IPS-18c (cell line): ENCODE results near the gene IKZF3.
"Not testable (repeated sequence)": the region's sequence is repeated elsewhere in the genome, so short reads cannot be mapped to it uniquely, and the experiment has no call there.

Experiments
- H3K4me3 ChIP-seq: 2 replicates; pipeline ENCODE4 v1.7.0; 2013; ENCODE audit warnings: low read depth, mild to moderate bottlenecking, low read length, moderate library complexity; ENCODE audit not compliant: insufficient read depth
- H3K9me3 ChIP-seq: one replicate; pipeline ENCODE4 v1.6.1; 2013; ENCODE audit warnings: mild to moderate bottlenecking, low read length, moderate library complexity; ENCODE audit not compliant: control insufficient read depth, insufficient read depth

The IKZF3 gene

GRCh38 chr17:39774047-39774446 is 90.1 kb downstream of the IKZF3 start:
- Histone ChIP-seq H3K4me3 (no peak overlapping the region), H3K9me3 (no peaks in the 10 kb centered on the region)

GRCh38 chr17:39772987-39773934 is 90.9 kb downstream of the IKZF3 start:
- Histone ChIP-seq H3K9me3 (no peaks in the 10 kb centered on the region), H3K4me3 (no peak overlapping the region)

- Histone ChIP-seq H3K9me3 (no peaks in the 10 kb centered on the region), H3K4me3 (no peak overlapping the region)
Observed at GRCh38 chr17:39772415-39772814, 91.7 kb downstream of the IKZF3 start.

DNA sequence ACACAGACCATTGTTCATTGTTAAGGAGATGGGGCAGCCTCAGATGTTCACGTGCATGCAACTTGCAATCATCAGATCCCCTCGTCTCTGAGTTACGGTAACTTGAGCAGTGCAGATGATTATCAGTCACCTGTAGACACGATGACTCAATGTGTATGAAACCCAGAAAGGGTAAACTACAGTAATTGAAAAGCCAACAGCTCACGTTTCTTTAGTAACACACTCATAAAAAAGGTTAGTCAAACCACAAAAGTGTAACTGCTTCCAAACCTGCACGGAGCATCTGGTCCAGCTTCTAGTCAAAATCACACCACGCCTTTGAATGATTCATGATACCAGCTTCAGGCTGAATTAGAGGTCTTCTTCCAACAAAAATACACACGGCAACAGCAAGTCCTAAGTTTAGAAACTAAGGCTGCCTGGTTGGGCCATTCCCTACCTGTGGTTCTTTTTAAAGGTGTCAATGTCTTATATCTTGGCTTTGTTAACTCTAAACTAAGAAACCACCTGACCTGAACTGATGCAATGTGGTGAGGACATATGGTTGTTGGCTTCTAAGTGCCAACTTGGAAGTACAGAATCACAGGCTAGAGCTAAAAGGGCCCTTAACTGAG is 94.0 kb downstream of the IKZF3 start:
- Histone ChIP-seq H3K4me3 (no peak overlapping the region), H3K9me3 (no peaks in the 10 kb centered on the region)

- H3K9me3 ChIP-seq, result no peaks in the 10 kb centered on the region
- H3K4me3 ChIP-seq, result no peak overlapping the region
Observed at GRCh38 chr17:39767147-39767546, 97.0 kb downstream of the IKZF3 start.

DNA sequence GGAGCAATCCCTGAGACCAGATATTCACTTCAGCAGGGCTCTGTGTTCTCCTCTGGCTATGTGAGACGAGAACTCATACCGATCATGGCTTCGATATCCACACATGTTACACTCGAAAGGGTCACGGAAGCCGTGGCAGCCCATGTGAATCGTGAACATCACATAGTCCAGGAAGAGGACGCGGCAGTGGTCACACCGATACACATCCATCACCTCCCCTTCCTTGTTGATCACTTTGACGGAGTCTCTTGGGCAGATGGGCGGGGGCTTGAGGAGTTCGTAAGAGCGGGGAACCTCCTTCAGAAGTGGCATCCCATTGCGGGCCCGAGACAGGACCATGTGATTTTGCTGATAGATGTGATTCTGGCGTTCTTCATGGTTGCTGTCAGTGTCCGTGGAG is 98.3 kb downstream of the IKZF3 start:
- H3K4me3 ChIP-seq, result no peak overlapping the region

GRCh38 chr17:39765175-39765574 is 98.9 kb downstream of the IKZF3 start:
- no peaks in the 10 kb centered on the region for H3K9me3 ChIP-seq
- no peak overlapping the region for H3K4me3 ChIP-seq

More for the DNA sequence above, 98.3 kb downstream of the IKZF3 start:
- no peaks in the 10 kb centered on the region for H3K9me3 ChIP-seq

GRCh38 chr17:39764171-39764570 is 99.9 kb downstream of the IKZF3 start:
- H3K9me3 ChIP-seq, H3K4me3 ChIP-seq: not testable (repeated sequence)

GRCh38 chr17:39763051-39763820 is 100.9 kb downstream of the IKZF3 start:
- Histone ChIP-seq H3K9me3 (no peaks in the 10 kb centered on the region), H3K4me3 (no peak overlapping the region)

DNA sequence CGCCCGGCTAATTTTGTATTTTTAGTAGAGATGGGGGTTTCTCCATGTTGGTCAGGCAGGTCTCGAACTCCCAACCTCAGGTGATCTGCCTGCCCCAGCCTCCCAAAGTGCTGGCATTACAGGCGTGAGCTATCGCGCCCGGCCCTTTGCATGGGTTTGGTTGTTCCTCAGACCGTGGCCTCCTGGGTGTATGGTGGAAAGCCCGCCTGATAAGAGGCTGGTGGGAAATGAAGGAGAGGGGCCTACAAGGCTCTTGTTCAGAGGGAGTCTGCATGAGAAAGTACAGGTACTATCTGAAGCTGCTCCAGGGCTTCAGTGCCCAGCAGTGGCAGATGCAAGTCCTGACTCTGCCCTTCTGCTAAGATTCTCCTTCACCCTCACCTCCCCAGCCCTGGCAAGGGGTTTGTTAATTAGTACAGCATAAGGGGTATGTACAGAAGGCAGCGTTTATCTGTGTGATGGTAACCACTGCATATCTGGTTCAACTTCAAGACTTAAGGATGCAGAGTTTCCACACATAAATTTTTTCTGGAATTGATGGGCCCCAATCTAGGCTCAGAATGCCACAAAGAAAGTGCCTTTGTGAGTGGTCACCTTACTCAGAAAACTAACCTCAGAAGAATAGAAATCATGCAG is 102.1 kb downstream of the IKZF3 start:
- H3K9me3 ChIP-seq, result no peaks in the 10 kb centered on the region

GRCh38 chr17:39759204-39759603 is 104.9 kb downstream of the IKZF3 start:
- H3K4me3 ChIP-seq, result no peak overlapping the region
- H3K9me3 ChIP-seq, result no peaks in the 10 kb centered on the region

More for the DNA sequence above, 102.1 kb downstream of the IKZF3 start:
- H3K4me3 ChIP-seq, result no peak overlapping the region

DNA sequence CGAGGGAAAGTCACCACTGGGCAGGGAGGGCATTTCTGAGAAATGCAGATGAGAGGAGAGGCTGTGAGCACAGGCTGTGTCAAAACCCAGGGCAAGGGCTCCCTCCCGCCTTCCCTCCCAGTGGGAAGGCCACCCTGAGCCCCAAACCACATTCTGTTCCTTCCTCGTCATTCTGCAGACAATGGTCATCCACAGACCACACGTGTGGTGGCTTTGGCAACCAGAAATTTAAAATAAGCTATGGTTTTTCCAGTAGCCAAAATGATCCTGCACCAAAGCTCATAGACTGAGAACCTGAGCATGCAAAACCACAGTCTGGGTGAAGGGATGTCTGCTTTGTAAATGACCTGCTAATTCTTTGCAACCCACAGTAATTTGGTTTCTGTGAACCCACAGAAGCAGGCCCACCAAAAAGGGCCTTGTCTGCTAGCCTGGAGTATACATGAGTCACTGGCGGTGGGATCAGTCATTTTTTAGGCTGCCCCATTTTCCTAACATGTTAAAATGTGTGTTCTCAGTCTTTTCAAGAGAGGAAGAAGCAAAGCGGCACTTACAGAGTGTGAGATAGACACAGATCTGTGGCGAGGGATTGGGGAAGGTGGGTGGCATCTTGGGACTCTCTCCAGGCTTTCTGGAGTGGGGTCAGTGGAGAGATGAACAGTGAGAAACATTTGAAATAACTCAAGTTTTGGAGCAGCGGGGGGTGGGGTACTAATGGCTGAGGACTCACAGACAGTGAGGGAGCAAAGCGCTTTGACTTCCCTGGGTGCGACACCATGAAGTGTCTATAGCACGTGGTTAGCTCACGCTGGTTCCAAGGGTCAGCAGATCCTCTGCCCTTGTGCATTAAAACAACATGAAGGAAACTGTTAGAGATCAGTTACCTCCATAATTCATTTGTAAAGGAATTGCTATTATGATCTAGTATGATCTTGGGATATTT is 105.9 kb downstream of the IKZF3 start:
- Histone ChIP-seq H3K9me3 (no peaks in the 10 kb centered on the region), H3K4me3 (no peak overlapping the region)

DNA sequence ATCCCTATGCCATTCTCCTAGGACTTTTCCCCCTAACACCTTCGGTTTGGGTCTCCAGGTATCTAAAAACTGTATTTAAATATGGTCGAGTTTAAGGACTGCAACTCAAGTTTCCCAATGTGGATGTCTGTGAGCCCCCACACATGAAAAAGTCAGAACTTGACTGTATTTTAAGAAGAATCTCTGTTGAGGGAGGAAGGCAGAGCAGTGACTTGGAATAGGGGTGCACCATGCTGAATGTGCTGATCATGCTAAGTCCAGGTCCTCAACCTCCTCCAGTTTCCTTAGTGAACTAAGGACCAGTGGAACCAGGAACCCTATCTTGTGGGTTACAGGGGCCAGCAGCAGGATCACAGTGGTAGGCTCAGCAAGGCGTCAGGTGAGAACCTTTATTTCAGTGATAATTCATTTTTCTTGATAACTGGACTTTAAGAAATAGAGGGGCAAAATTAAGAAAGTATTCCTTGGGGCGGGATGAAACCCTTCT is 106.9 kb downstream of the IKZF3 start:
- Histone ChIP-seq H3K9me3 (no peaks in the 10 kb centered on the region), H3K4me3 (no peak overlapping the region)

DNA sequence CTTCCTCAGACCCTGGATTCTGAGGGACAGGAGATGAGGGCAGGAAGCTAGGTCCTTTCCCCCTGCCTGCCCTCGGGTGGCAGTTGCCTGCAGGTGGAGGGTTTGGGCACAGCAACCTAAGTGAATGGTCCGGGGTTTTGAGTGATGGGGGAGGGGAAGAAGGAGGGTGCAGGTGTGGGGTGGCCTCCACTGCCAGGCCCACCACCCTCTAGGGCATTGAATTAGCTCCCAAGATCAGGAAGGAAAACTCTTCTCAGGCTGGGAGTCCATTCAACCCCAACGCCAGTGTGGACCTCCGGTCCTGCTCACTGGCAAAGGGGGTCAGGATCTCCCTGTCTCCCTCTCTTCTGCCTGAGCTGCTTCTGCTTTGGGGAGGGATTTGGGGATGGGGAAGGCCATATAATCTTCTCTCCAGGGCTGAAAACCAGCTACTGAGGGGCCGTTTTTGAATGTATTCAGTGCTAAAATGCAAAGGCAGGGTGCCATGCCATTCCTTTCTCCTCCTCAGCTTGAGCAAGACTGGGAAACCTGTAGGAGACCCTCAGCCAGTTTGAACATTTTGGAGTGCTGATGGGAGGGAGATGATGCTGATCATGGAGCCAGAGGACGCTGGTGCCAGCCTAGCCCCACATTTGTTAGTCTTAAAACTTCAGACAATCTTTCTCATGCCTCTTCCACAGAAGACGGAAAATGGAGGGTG is 107.6 kb downstream of the IKZF3 start:
- Histone ChIP-seq H3K9me3 (no peaks in the 10 kb centered on the region), H3K4me3 (peak overlapping the region; percentile 15; the same call in 1 of the 2 replicates)

DNA sequence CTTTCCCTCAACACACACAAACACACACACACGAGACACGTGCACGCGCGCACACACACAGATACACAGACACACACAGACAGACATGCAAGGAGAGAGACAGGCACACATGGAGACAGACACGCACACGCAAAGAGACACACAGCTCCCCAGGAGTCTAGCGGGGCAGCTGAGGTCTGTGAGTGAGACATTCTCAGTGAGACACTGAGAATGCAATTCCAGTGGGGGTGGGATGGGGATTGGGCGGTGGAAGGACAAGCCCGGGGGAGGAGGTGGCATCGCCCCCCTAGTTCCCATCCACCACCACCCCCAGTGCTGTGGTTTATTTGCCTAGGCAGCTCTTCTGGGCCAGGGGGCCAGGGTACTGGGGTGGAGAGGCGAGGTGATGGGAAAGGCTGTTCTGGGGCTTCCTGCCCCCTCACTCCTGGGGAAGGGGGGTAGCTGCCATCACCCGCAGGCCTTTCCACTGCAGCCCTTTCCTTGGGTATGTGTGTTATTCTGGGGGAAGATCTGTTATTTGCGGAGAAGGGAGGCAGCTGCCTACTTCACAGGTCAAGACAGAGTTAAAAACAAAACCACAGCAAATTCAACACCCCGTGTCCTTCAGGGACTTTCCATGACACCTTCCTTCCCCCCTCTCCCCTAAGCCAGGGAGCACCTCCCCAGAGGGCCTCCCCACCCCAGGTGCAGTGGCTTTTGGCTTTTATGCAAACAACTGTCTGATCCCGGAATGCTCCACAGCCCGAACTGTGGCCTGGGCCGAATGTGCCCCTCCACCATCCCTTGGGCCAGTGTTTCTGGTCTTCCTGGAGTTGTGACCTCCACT is 108.3 kb downstream of the IKZF3 start:
- peak overlapping the region; percentile 15; the same call in 1 of the 2 replicates for H3K4me3 ChIP-seq
- no peaks in the 10 kb centered on the region for H3K9me3 ChIP-seq
